Endodermal cell (in vitro differentiated cells): ENCODE results near the gene SCN8A. TPM values are rescaled to one million over a fixed set of nuclear protein-coding genes. Genes with fewer than 3 reads are reported as not detected.

Experiments used
- DNase-seq: peaks from one replicate; pipeline ENCODE4 v3.0.0-alpha.2; 2017
- H3K27ac ChIP-seq: 2 replicates; pipeline ENCODE4 v1.5.1; 2013; ENCODE audit warnings: mild to moderate bottlenecking, low read depth, low read length, moderate library complexity
- H3K27me3 ChIP-seq: 2 replicates; pipeline ENCODE4 v1.6.1; 2013; ENCODE audit warnings: mild to moderate bottlenecking, low read length, moderate library complexity; ENCODE audit not compliant: insufficient read depth, control insufficient read depth, poor library complexity, severe bottlenecking
- H3K36me3 ChIP-seq: 2 replicates; pipeline ENCODE4 v1.7.0; 2013; ENCODE audit warnings: mild to moderate bottlenecking, low read length, moderate library complexity; ENCODE audit not compliant: control insufficient read depth, insufficient read depth
- H3K4me1 ChIP-seq: one replicate; pipeline ENCODE4 v1.7.0; 2013; ENCODE audit warnings: low read length; ENCODE audit not compliant: control insufficient read depth, insufficient read depth
- H3K4me3 ChIP-seq: 2 replicates; pipeline ENCODE4 v1.5.1; 2013; ENCODE audit warnings: mild to moderate bottlenecking, low read length, moderate library complexity
- H3K9ac ChIP-seq: 2 replicates; pipeline ENCODE4 v1.6.1; 2013; ENCODE audit warnings: mild to moderate bottlenecking, low read length, moderate library complexity; ENCODE audit not compliant: poor library complexity, severe bottlenecking; ENCODE audit errors: extremely low read depth
- H3K9me3 ChIP-seq: 2 replicates; pipeline ENCODE4 v1.6.1; 2013; ENCODE audit warnings: mild to moderate bottlenecking, low read length, moderate library complexity; ENCODE audit not compliant: control insufficient read depth
- H3K27ac Mint-ChIP-seq: 2 replicates; pipeline ENCODE4 v1.8.0; 2020; ENCODE audit warnings: mixed read lengths
- H3K27me3 Mint-ChIP-seq: 2 replicates; pipeline ENCODE4 v1.8.0; 2021; ENCODE audit warnings: mild to moderate bottlenecking, mixed read lengths; ENCODE audit not compliant: insufficient read depth
- H3K36me3 Mint-ChIP-seq: 2 replicates; pipeline ENCODE4 v1.8.0; 2020; ENCODE audit warnings: low read depth, mixed read lengths
- H3K4me1 Mint-ChIP-seq: 2 replicates; pipeline ENCODE4 v1.8.0; 2020; ENCODE audit warnings: mixed read lengths
- H3K4me3 Mint-ChIP-seq: 2 replicates; pipeline ENCODE4 v1.8.0; 2020; ENCODE audit warnings: mild to moderate bottlenecking, moderate library complexity, mixed read lengths
- H3K9me3 Mint-ChIP-seq: 2 replicates; pipeline ENCODE4 v1.8.0; 2020; ENCODE audit warnings: mild to moderate bottlenecking, mixed read lengths
- CTCF ChIP-seq: fragments of 200-600 bp; sonication (generic); conservative IDR thresholded peaks from 2 replicates; pipeline ENCODE4 v1.5.0; 2021; ENCODE audit warnings: antibody characterized with exemption, mild to moderate bottlenecking
- WGBS, 2 experiments: methylation state at CpG; one replicate each; pipeline versions ENCODE4 v1.1.5 to v1.1.7; 2013; ENCODE audit warnings: missing lambda C conversion rate in 2 of 2, mixed read lengths in 1 of 2; ENCODE audit not compliant: insufficient coverage in 1 of 2, insufficient read length in 1 of 2; 5-methylcytosine and 5-hydroxymethylcytosine counted together
- total RNA-seq, 2 donors: library from RNA; stranded (reverse); fragmentation: NEBNext Ultra II Directional in 1 of 2; extraction: Animal tissue kit (Norgen Biotek cat#: 25700) in 1 of 2; gene quantifications; 2 replicates in 1 of 2; 3 replicates in 1 of 2; pipeline ENCODE4 v1.2.1, GENCODE V29; 2021

SCN8A gene
- total RNA-seq, 2 donors from 2014 or later = 9.5 to 9.7 TPM

GRCh38 chr12:51579321-51579850 is 11.6 kb upstream of the SCN8A start:
- WGBS, 2 experiments = 90 to 92% methylated on average over 6 of the region's 6 CpGs
- no peak for DNase-seq
- H3K4me3 Mint-ChIP-seq = no peak overlapping the region
- peaks cover 11% of the 10 kb centered on the region for H3K9me3 Mint-ChIP-seq
- Histone ChIP-seq H3K9me3 (peaks cover 8% of the 10 kb centered on the region), H3K4me3 (no peak overlapping the region), H3K27ac (no peak overlapping the region), H3K4me1 (no peaks in the 10 kb centered on the region), H3K9ac (no peak overlapping the region), H3K36me3 (no peaks in the 10 kb centered on the region), H3K27me3 (no peaks in the 10 kb centered on the region)
- peaks cover 6% of the 10 kb centered on the region for H3K27me3 Mint-ChIP-seq
- no peak for TF ChIP-seq CTCF
- H3K4me1 Mint-ChIP-seq = no peaks in the 10 kb centered on the region
- no peak overlapping the region for H3K27ac Mint-ChIP-seq
- peaks cover 3% of the 10 kb centered on the region for H3K36me3 Mint-ChIP-seq

- Histone ChIP-seq H3K4me3 (no peak overlapping the region), H3K27me3 (peaks cover 17% of the 10 kb centered on the region), H3K36me3 (no peaks in the 10 kb centered on the region), H3K9ac (no peak overlapping the region), H3K27ac (no peak overlapping the region), H3K4me1 (peaks cover 4% of the 10 kb centered on the region), H3K9me3 (no peaks in the 10 kb centered on the region)
- 90 to 93% methylated on average over 2 to 5 of the region's 5 CpGs for WGBS, 2 experiments
- Mint-ChIP-seq H3K4me3 (no peak overlapping the region), H3K27ac (no peak overlapping the region), H3K27me3 (peaks cover 53% of the 10 kb centered on the region), H3K36me3 (no peaks in the 10 kb centered on the region), H3K4me1 (peaks cover 9% of the 10 kb centered on the region), H3K9me3 (no peaks in the 10 kb centered on the region)
- no peak for TF ChIP-seq CTCF
- no peak for DNase-seq
These were observed 2.0 kb upstream of the SCN8A start for GRCh38 chr12:51589060-51589459.

- no peak for TF ChIP-seq CTCF
- H3K9ac ChIP-seq = no peak overlapping the region
- H3K4me1 Mint-ChIP-seq = peaks cover 9% of the 10 kb centered on the region
- no peaks in the 10 kb centered on the region for H3K9me3 Mint-ChIP-seq
- H3K4me3 Mint-ChIP-seq = peak overlapping the region; percentile 62
- no peaks in the 10 kb centered on the region for H3K36me3 ChIP-seq
- H3K9me3 ChIP-seq = no peaks in the 10 kb centered on the region
- no peak for DNase-seq
- H3K27ac ChIP-seq = no peak overlapping the region
- H3K27ac Mint-ChIP-seq = no peak overlapping the region
- H3K27me3 ChIP-seq = peaks cover 17% of the 10 kb centered on the region
- peaks cover 4% of the 10 kb centered on the region for H3K4me1 ChIP-seq
- peaks cover 51% of the 10 kb centered on the region for H3K27me3 Mint-ChIP-seq
- WGBS, 2 experiments = 91 to 93% methylated on average over 9 to 13 of the region's 13 CpGs
- no peaks in the 10 kb centered on the region for H3K36me3 Mint-ChIP-seq
- H3K4me3 ChIP-seq = peak overlapping the region; percentile 80
These were observed 1.4 kb upstream of the SCN8A start for GRCh38 chr12:51589557-51590176.
